K562 (cell line): ENCODE results near the gene SULT2B1. TPM values are rescaled to one million over a fixed set of nuclear protein-coding genes. Genes with fewer than 3 reads are reported as not detected.
A peak's percentile ranks its signal among the peaks of the same experiment; 100 is the strongest.

Experiments
- ARNT ChIP-seq, 2 experiments: fragments of 450-650 bp; IDR thresholded peaks; 2 replicates each; pipeline ENCODE4 v1.6.1; 2016; ENCODE audit warnings: mild to moderate bottlenecking in 1 of 2
- BCOR ChIP-seq: fragments of 450-650 bp; IDR thresholded peaks from 2 replicates; pipeline ENCODE4 v1.6.1; 2016
- BDP1 ChIP-seq: IDR thresholded peaks from 3 replicates; pipeline ENCODE4 v1.6.1; 2011; ENCODE audit not compliant: insufficient read length, insufficient read depth
- CBFA2T3 ChIP-seq: fragments of 450-650 bp; IDR thresholded peaks from 2 replicates; pipeline ENCODE4 v1.6.1; 2017
- CEBPB ChIP-seq: fragments of 450-650 bp; IDR thresholded peaks from 2 replicates; pipeline ENCODE4 v1.6.1; 2016; ENCODE audit warnings: missing genetic modification characterization, missing compliant biosample characterization
- COPS2 ChIP-seq: fragments of 450-650 bp; conservative IDR thresholded peaks from 2 replicates; pipeline ENCODE4 v1.6.1; 2016; ENCODE audit warnings: mild to moderate bottlenecking, moderate library complexity
- ELF1 ChIP-seq: fragments of 200-800 bp; sonication (Bioruptor generic); IDR thresholded peaks from 2 replicates; pipeline ENCODE4 v1.6.1; 2016; ENCODE audit warnings: missing genetic modification characterization, missing compliant biosample characterization
- FOSL1 ChIP-seq: fragments of 200-800 bp; sonication (Bioruptor generic); conservative IDR thresholded peaks from 2 replicates; pipeline ENCODE4 v1.6.1; 2016; ENCODE audit warnings: missing genetic modification characterization, missing compliant biosample characterization
- HDAC2 ChIP-seq: fragments of 450-650 bp; IDR thresholded peaks from 2 replicates; pipeline ENCODE4 v1.6.1; 2016; ENCODE audit warnings: mild to moderate bottlenecking
- LARP7 ChIP-seq: fragments of 450-650 bp; IDR thresholded peaks from 2 replicates; pipeline ENCODE4 v1.6.1; 2016
- MLLT1 ChIP-seq, 2 experiments: fragments of 450-650 bp; IDR thresholded peaks; 2 replicates each; pipeline ENCODE4 v1.6.1; 2016
- MYNN ChIP-seq, 2 experiments: sonication (generic); formaldehyde crosslinking in 1 of 2; IDR thresholded peaks; 2 replicates each; pipeline versions ENCODE4 v1.5.0 to v1.6.1; 2016 to 2020; ENCODE audit warnings: antibody characterized with exemption in 1 of 2, missing genetic modification reagents in 1 of 2
- NBN ChIP-seq: fragments of 450-650 bp; IDR thresholded peaks from 2 replicates; pipeline ENCODE4 v1.6.1; 2016; ENCODE audit warnings: low read depth, mild to moderate bottlenecking
- NFXL1 ChIP-seq: fragments of 450-650 bp; formaldehyde crosslinking; IDR thresholded peaks from 2 replicates; pipeline ENCODE4 v1.4.0; 2021; ENCODE audit warnings: mild to moderate bottlenecking
- NONO ChIP-seq, 2 experiments: fragments of 200-400 bp in 1 of 2; fragments of 450-650 bp in 1 of 2; formaldehyde crosslinking in 1 of 2; IDR thresholded peaks; 2 replicates each; pipeline ENCODE4 v1.6.1; 2017; ENCODE audit warnings: low read depth in 2 of 2, mild to moderate bottlenecking in 2 of 2, moderate library complexity in 2 of 2, low read length in 1 of 2
- POLR3G ChIP-seq: IDR thresholded peaks from 2 replicates; pipeline ENCODE4 v1.6.1; 2011; ENCODE audit not compliant: insufficient read length, insufficient replicate concordance; ENCODE audit errors: extremely low read depth
- RNF219 ChIP-seq: fragments of 250-450 bp; sonication (Bioruptor Pico); IDR thresholded peaks from 2 replicates; pipeline ENCODE4 v1.5.0; 2022; ENCODE audit warnings: mild to moderate bottlenecking
- SMARCB1 ChIP-seq: IDR thresholded peaks from 2 replicates; pipeline ENCODE4 v1.6.1; 2011; ENCODE audit warnings: improper control_type of control experiment, low read depth; ENCODE audit not compliant: insufficient read length
- THRB ChIP-seq: fragments of 450-650 bp; formaldehyde crosslinking; conservative IDR thresholded peaks from 2 replicates; pipeline ENCODE4 v1.4.0; 2022; ENCODE audit warnings: mild to moderate bottlenecking, missing genetic modification characterization
- TRIM25 ChIP-seq: fragments of 450-650 bp; IDR thresholded peaks from 2 replicates; pipeline ENCODE4 v1.7.0; 2016; ENCODE audit warnings: borderline replicate concordance
- ZNF121 ChIP-seq: sonication (generic); formaldehyde crosslinking; conservative IDR thresholded peaks from 2 replicates; pipeline ENCODE4 v1.8.0; 2022; ENCODE audit warnings: missing genetic modification reagents
- ZNF75A ChIP-seq: fragments of 450-650 bp; formaldehyde crosslinking; IDR thresholded peaks from 2 replicates; pipeline ENCODE4 v1.4.0; 2020; ENCODE audit warnings: mild to moderate bottlenecking
- ZNF780A ChIP-seq: fragments of 250-450 bp; sonication (Bioruptor Pico); IDR thresholded peaks from 2 replicates; pipeline ENCODE4 v1.5.0; 2021; ENCODE audit warnings: mild to moderate bottlenecking
- polyA plus RNA-seq, 8 experiments: library from polyadenylated mRNA; depleted of rRNA in 4 of 8; stranded (reverse) in 5 of 8; unstranded in 3 of 8; fragments of >200 nt; fragmentation: Nextera tagmentation in 2 of 8; fragmentation: Illumina TruSeq in 1 of 8; extraction: Ambion mirVana in 2 of 8; extraction: Trizol in 1 of 8; gene quantifications; 2 replicates each; pipeline versions ENCODE4 v1.2.1 to v1.2.3, GENCODE V29; 2011 to 2014; ENCODE audit warnings: inconsistent platforms in 1 of 8, missing spikeins in 1 of 8
- total RNA-seq, 7 experiments: library from RNA; depleted of rRNA in 6 of 7; stranded (reverse); fragments of >200 nt in 6 of 7; fragmentation: Illumina TruSeq in 2 of 7; extraction: Trizol in 2 of 7; gene quantifications; 2 replicates each; pipeline versions ENCODE4 v1.2.1 to v1.2.3, GENCODE V29; 2011 to 2021; ENCODE audit warnings: low replicate concordance in 1 of 7

The SULT2B1 gene
- total and polyA plus RNA-seq, 9 of the 15 experiments (the other 6 are each of a cell fraction or from before 2014, with no cell fraction given): 0.09 to 0.62 (median 0.22) TPM; not detected in 2

GRCh38 chr19:48619692-48620585 is 68.0 kb downstream of the SULT2B1 start (continued):
- TF ChIP-seq BDP1 (no peak), NONO (IDR thresholded peaks at IDR 0.05; ENCODE audit: low read depth in 2 of 2, low read length in 1 of 2) (peak in 1 of 2 experiments; percentile 56; a peak in 1 of 4 replicates), MYNN (IDR thresholded peaks at IDR 0.05) (no peak), MYNN (CRISPR knock-in tag; IDR thresholded peaks at IDR 0.05) (no peak), LARP7 (peak; percentile 63; the same call in 1 of the 2 replicates), MLLT1 (IDR thresholded peaks at IDR 0.05) (0 out of 4 replicates have a peak, but pooled peaks of 1 of the 2 experiments have one; percentile 11), TRIM25 (no peak), ELF1 (tag) (no peak), CEBPB (tag) (peak; percentile 48; the same call in 1 of the 2 replicates), RNF219 (CRISPR knock-in tag) (no peak), ZNF780A (CRISPR knock-in tag) (no peak), NBN (no peak), ZNF75A (CRISPR knock-in tag) (no peak), THRB (CRISPR knock-in tag) (peak; percentile 66), SMARCB1 (no peak), ARNT (IDR thresholded peaks at IDR 0.05) (peak in 1 of 2 experiments; percentile 50; a peak in 1 of 4 replicates), COPS2 (no peak), CBFA2T3 (peak; percentile 45; the same call in 1 of the 2 replicates), POLR3G (no peak), NFXL1 (CRISPR knock-in tag) (no peak), FOSL1 (tag) (0 out of 2 replicates have a peak, but pooled peaks have one; percentile 13), HDAC2 (peak; percentile 99), ZNF121 (CRISPR knock-in tag) (no peak), BCOR (peak; percentile 100)
